ENCODE results near the gene PCSK5. TPM values are rescaled to one million over a fixed set of nuclear protein-coding genes. Genes with fewer than 3 reads are reported as not detected.

Gene PCSK5
- polyA plus RNA-seq, 3 donors, result 4.8 to 13.0 (median 7.1) TPM

- Histone ChIP-seq H3K27ac (ENCODE audit: low read depth in 1 of 2, low read length in 2 of 2) (no peak overlapping the region), H3K4me1 (ENCODE audit: control insufficient read depth in 1 of 2, insufficient read depth in 2 of 2, low read length in 2 of 2) (peaks cover 0 to 5% of the 10 kb centered on the region in 2 donors)
- WGBS (ENCODE audit: insufficient coverage), result no CpG with 5 or more reads among the region's 2 CpGs
Observed at GRCh38 chr9:76018761-76019160, 128.3 kb downstream of the PCSK5 start.

GRCh38 chr9:76020652-76021051 lies 130.2 kb downstream of the PCSK5 start:
- peaks cover 11% of the 10 kb centered on the region for H3K4me1 Mint-ChIP-seq
- H3K4me2 ChIP-seq (replicated peaks; ENCODE audit: extremely low read depth, low read length, poor library complexity, severe bottlenecking), result no peak overlapping the region
- 0% methylated on average over 5 of the region's 10 CpGs for WGBS (ENCODE audit: insufficient coverage)
- H3K36me3 ChIP-seq (replicated peaks in 1 of 2; ENCODE audit: control insufficient read depth in 1 of 2, insufficient read depth in 2 of 2, low read length in 2 of 2), result peaks cover 0 to 16% of the 10 kb centered on the region in 2 donors
- no peaks in the 10 kb centered on the region for H3K27me3 ChIP-seq (ENCODE audit: control insufficient read depth in 2 of 2, insufficient read depth in 2 of 2, low read length in 2 of 2)
- H3K9me3 Mint-ChIP-seq, result peaks cover 0 to 4% (median 0%) of the 10 kb centered on the region in 7 donors
- H2AFZ ChIP-seq (ENCODE audit: insufficient read depth, low read depth, low read length, poor library complexity, severe bottlenecking), result no peak overlapping the region
- no peak overlapping the region for H3K27ac ChIP-seq (ENCODE audit: low read depth in 1 of 2, low read length in 2 of 2)
- TF ChIP-seq CTCF (IDR thresholded peaks at IDR 0.05), result no peak
- H3K9ac ChIP-seq (ENCODE audit: insufficient read depth, low read length, poor library complexity, severe bottlenecking), result no peak overlapping the region
- intact Hi-C loops (cut with micrococcal nuclease), result no loop called here
- no peak overlapping the region for H3K4me3 Mint-ChIP-seq
- H3K4me1 ChIP-seq (ENCODE audit: control insufficient read depth in 1 of 2, insufficient read depth in 2 of 2, low read length in 2 of 2), result no peaks in the 10 kb centered on the region
- H4K20me1 ChIP-seq (ENCODE audit: insufficient read depth, low read length), result peaks cover 15% of the 10 kb centered on the region
- H3K9me3 ChIP-seq (replicated peaks in 1 of 2; ENCODE audit: control insufficient read depth in 1 of 2, insufficient read depth in 1 of 2, low read length in 2 of 2), result no peaks in the 10 kb centered on the region
- H3K4me3 ChIP-seq (replicated peaks in 1 of 3; ENCODE audit: low read depth in 2 of 3, low read length in 3 of 3), result no peak overlapping the region
- H3K27me3 Mint-ChIP-seq (ENCODE audit: low read depth in 3 of 3), result no peaks in the 10 kb centered on the region
- DNase-seq, result no peak
- no peaks in the 10 kb centered on the region for H3K79me2 ChIP-seq (ENCODE audit: insufficient read depth, low read length)
- H3K36me3 Mint-ChIP-seq, result peaks cover 19 to 24% of the 10 kb centered on the region in 2 donors
- H3K27ac Mint-ChIP-seq, result no peak overlapping the region

More at GRCh38 chr9:76018761-76019160, 128.3 kb downstream of the PCSK5 start:
- H3K4me2 ChIP-seq (replicated peaks; ENCODE audit: extremely low read depth, low read length, poor library complexity, severe bottlenecking), result no peak overlapping the region
- no peak overlapping the region for H3K27ac Mint-ChIP-seq
- H3K9me3 Mint-ChIP-seq, result peaks cover 0 to 4% (median 0%) of the 10 kb centered on the region in 7 donors
- H3K4me3 ChIP-seq (replicated peaks in 1 of 3; ENCODE audit: low read depth in 2 of 3, low read length in 3 of 3), result no peak overlapping the region
- intact Hi-C loops (cut with micrococcal nuclease), result no loop called here
- peaks cover 21% of the 10 kb centered on the region for H3K4me1 Mint-ChIP-seq
- peaks cover 23% of the 10 kb centered on the region for H4K20me1 ChIP-seq (ENCODE audit: insufficient read depth, low read length)
- peaks cover 0 to 4% of the 10 kb centered on the region in 2 donors for H3K36me3 ChIP-seq (replicated peaks in 1 of 2; ENCODE audit: control insufficient read depth in 1 of 2, insufficient read depth in 2 of 2, low read length in 2 of 2)
- H2AFZ ChIP-seq (ENCODE audit: insufficient read depth, low read depth, low read length, poor library complexity, severe bottlenecking), result no peak overlapping the region
- peaks cover 10 to 12% of the 10 kb centered on the region in 2 donors for H3K36me3 Mint-ChIP-seq
- no peaks in the 10 kb centered on the region for H3K79me2 ChIP-seq (ENCODE audit: insufficient read depth, low read length)
- DNase-seq, result no peak
- H3K9me3 ChIP-seq (replicated peaks in 1 of 2; ENCODE audit: control insufficient read depth in 1 of 2, insufficient read depth in 1 of 2, low read length in 2 of 2), result no peaks in the 10 kb centered on the region
- H3K27me3 ChIP-seq (ENCODE audit: control insufficient read depth in 2 of 2, insufficient read depth in 2 of 2, low read length in 2 of 2), result no peaks in the 10 kb centered on the region
- H3K27me3 Mint-ChIP-seq (ENCODE audit: low read depth in 3 of 3), result no peaks in the 10 kb centered on the region
- no peak overlapping the region for H3K9ac ChIP-seq (ENCODE audit: insufficient read depth, low read length, poor library complexity, severe bottlenecking)
- TF ChIP-seq CTCF (IDR thresholded peaks at IDR 0.05), result no peak
- H3K4me3 Mint-ChIP-seq, result no peak overlapping the region
